B cell (primary cell): ENCODE measurements around the gene LIN37. TPM values are rescaled to one million over a fixed set of nuclear protein-coding genes. Genes with fewer than 3 reads are reported as not detected.

Experiments used
- ATAC-seq: fragments of 200-7000 bp; cut with Tn5 transposase; one replicate; pipeline ENCODE4 v1.10.0; 2021; ENCODE audit warnings: low read depth, mild to moderate bottlenecking, moderate number of reproducible peaks, moderate library complexity
- CTCF ChIA-PET: fragments of 350-600 bp; sonication (Branson Sonifier 250); formaldehyde crosslinking; loops from one replicate; lab custom pipeline; 2021; ENCODE audit warnings: antibody characterized with exemption, inconsistent platforms; lab: Charles Lee
- POLR2A ChIA-PET: fragments of 350-600 bp; sonication (Branson Sonifier 250); formaldehyde crosslinking; loops from one replicate; lab custom pipeline; 2021; ENCODE audit warnings: antibody characterized with exemption; lab: Charles Lee
- DNase-seq: peaks from one replicate; pipeline ENCODE4 v3.0.0; 2013
- H2AFZ ChIP-seq: 2 replicates; pipeline ENCODE4 v1.6.1; 2012; ENCODE audit warnings: mild to moderate bottlenecking, low read depth, low read length; ENCODE audit not compliant: insufficient read depth, poor library complexity, severe bottlenecking
- H3K27ac ChIP-seq, 2 donors: 1 replicate in 1 of 2; 2 replicates in 1 of 2; pipeline ENCODE4 v1.5.1; 2012 to 2013; ENCODE audit warnings: low read length in 2 of 2, mild to moderate bottlenecking in 2 of 2, moderate library complexity in 1 of 2
- H3K27me3 ChIP-seq, 4 experiments: fragments of 200-600 bp in 1 of 4; sonication (generic) in 1 of 4; replicated peaks in 1 of 4; 1 replicate in 2 of 4; 2 replicates in 2 of 4; pipeline versions ENCODE4 v1.6.1 to v1.7.0; 2013 to 2016; ENCODE audit warnings: low read length in 3 of 4, mild to moderate bottlenecking in 2 of 4, mixed read lengths in 1 of 4, moderate library complexity in 1 of 4; ENCODE audit not compliant: insufficient read depth in 4 of 4, control insufficient read depth in 3 of 4; ENCODE audit errors: control extremely low read depth in 1 of 4
- H3K36me3 ChIP-seq, 2 experiments: replicated peaks in 1 of 2; 1 replicate in 1 of 2; 2 replicates in 1 of 2; pipeline versions ENCODE4 v1.6.1 to v1.7.1; 2013; ENCODE audit warnings: low read length in 1 of 2; ENCODE audit not compliant: insufficient read depth in 2 of 2, control insufficient read depth in 1 of 2; ENCODE audit errors: control extremely low read depth in 1 of 2, extremely low read depth in 1 of 2
- H3K4me1 ChIP-seq, 2 donors: fragments of 200-600 bp in 1 of 2; sonication (generic) in 1 of 2; 1 replicate in 1 of 2; 2 replicates in 1 of 2; pipeline versions ENCODE4 v1.5.1 to v1.6.1; 2013 to 2017; ENCODE audit warnings: low read length in 2 of 2; ENCODE audit not compliant: control insufficient read depth in 2 of 2, insufficient read depth in 2 of 2
- H3K4me2 ChIP-seq: replicated peaks from 2 replicates; pipeline ENCODE3; 2012; ENCODE audit warnings: mild to moderate bottlenecking, low read depth, low read length; ENCODE audit not compliant: poor library complexity, severe bottlenecking
- H3K4me3 ChIP-seq, 5 experiments: fragments of 200-600 bp in 1 of 5; sonication (generic) in 1 of 5; 1 replicate in 3 of 5; 2 replicates in 2 of 5; pipeline versions ENCODE4 v1.5.1 to v1.7.0; 2011 to 2016; ENCODE audit warnings: low read length in 4 of 5, mild to moderate bottlenecking in 4 of 5, low read depth in 2 of 5, control low read depth in 1 of 5, moderate library complexity in 1 of 5; ENCODE audit not compliant: insufficient read depth in 1 of 5; ENCODE audit errors: control extremely low read depth in 1 of 5, extremely low read depth in 1 of 5
- H3K79me2 ChIP-seq: fragments of 200-600 bp; sonication (generic); one replicate; pipeline ENCODE4 v1.6.0; 2016; ENCODE audit warnings: low read length; ENCODE audit not compliant: control insufficient read depth, insufficient read depth
- H3K9ac ChIP-seq: fragments of 200-600 bp; sonication (generic); 2 replicates; pipeline ENCODE4 v1.6.1; 2017; ENCODE audit warnings: mild to moderate bottlenecking, low read length, moderate library complexity
- H3K9me3 ChIP-seq, 3 donors: one replicate each; pipeline versions ENCODE4 v1.6.1 to v1.7.1; 2013; ENCODE audit warnings: low read length in 2 of 3; ENCODE audit not compliant: control insufficient read depth in 2 of 3, insufficient read depth in 1 of 3; ENCODE audit errors: control extremely low read depth in 1 of 3
- H4K20me1 ChIP-seq: 2 replicates; pipeline ENCODE4 v1.6.0; 2012; ENCODE audit warnings: mild to moderate bottlenecking, low read length; ENCODE audit not compliant: insufficient read depth, control insufficient read depth, poor library complexity, severe bottlenecking
- H3K27ac Mint-ChIP-seq: one replicate; pipeline ENCODE4 v1.8.0; 2021; ENCODE audit warnings: mixed read lengths
- H3K27me3 Mint-ChIP-seq: one replicate; pipeline ENCODE4 v1.8.0; 2021; ENCODE audit warnings: mixed read lengths
- H3K4me1 Mint-ChIP-seq: one replicate; pipeline ENCODE4 v1.8.0; 2021; ENCODE audit warnings: mixed read lengths
- H3K4me3 Mint-ChIP-seq: one replicate; pipeline ENCODE4 v1.8.0; 2021; ENCODE audit warnings: mixed read lengths
- H3K9me3 Mint-ChIP-seq: one replicate; pipeline ENCODE4 v1.8.0; 2022; ENCODE audit warnings: mixed read lengths; ENCODE audit not compliant: insufficient read depth
- EZH2 ChIP-seq: IDR thresholded peaks from 2 replicates; pipeline ENCODE4 v1.6.1; 2012; ENCODE audit warnings: borderline replicate concordance, low read depth, mild to moderate bottlenecking, moderate library complexity, low read length; ENCODE audit not compliant: insufficient read depth, poor library complexity, severe bottlenecking
- WGBS: methylation state at CpG from one replicate; pipeline ENCODE4 v1.1.5; 2013; ENCODE audit warnings: missing lambda C conversion rate; ENCODE audit not compliant: insufficient coverage; 5-methylcytosine and 5-hydroxymethylcytosine counted together
- intact Hi-C: fragments of 100-400 bp; cut with micrococcal nuclease; formaldehyde crosslinking; loops from one replicate; pipeline ENCODE4 v1.10.0; 2022
- polyA plus RNA-seq: library from polyadenylated mRNA; depleted of rRNA; stranded (reverse); fragments of >200 nt; gene quantifications from 2 replicates; pipeline ENCODE4 v1.2.3, GENCODE V29; 2012
- total RNA-seq, 2 donors: library from RNA; stranded (reverse); fragments of 120-200 nt in 1 of 2; gene quantifications; 1 replicate in 1 of 2; 2 replicates in 1 of 2; pipeline versions ENCODE4 v1.2.3 to v1.2.4, GENCODE V29; 2013 to 2022
- TF ChIP-seq, protein P1 (sequence below): fragments of 200-600 bp; IDR thresholded peaks from one replicate; pipeline ENCODE4 v1.8.0; 2022; ENCODE audit warnings: antibody characterized with exemption, mild to moderate bottlenecking

Gene LIN37
- total and polyA plus RNA-seq, 2 donors (not counting 1 experiment from before 2014, with no cell fraction given), result 22.3 to 64.1 TPM

- Histone ChIP-seq H3K27ac (no peak overlapping the region), H4K20me1 (peaks cover 55% of the 10 kb centered on the region), H3K9ac (no peak overlapping the region), H3K4me2 (no peak overlapping the region), H2AFZ (no peak overlapping the region), H3K27me3 (no peaks in the 10 kb centered on the region), H3K9me3 (no peaks in the 10 kb centered on the region), H3K4me3 (no peak overlapping the region), H3K36me3 (peaks cover 2 to 80% of the 10 kb centered on the region in 2 experiments), H3K79me2 (peaks cover 34% of the 10 kb centered on the region), H3K4me1 (peaks cover 12 to 22% of the 10 kb centered on the region in 2 donors)
- Mint-ChIP-seq H3K27ac (no peak overlapping the region), H3K4me3 (no peak overlapping the region), H3K9me3 (no peaks in the 10 kb centered on the region), H3K27me3 (no peaks in the 10 kb centered on the region), H3K4me1 (peaks cover 28% of the 10 kb centered on the region)
- ATAC-seq (no peak), DNase-seq (no peak)
- no peak for TF ChIP-seq EZH2
- ChIA-PET CTCF (interaction anchor here (0.5 kb wide), 1 partner anchor 47 kb away, joined by 3 read pairs; no protein-coding TSS in a partner anchor), POLR2A (no interaction called here)
- intact Hi-C loops, result no loop called here
- WGBS, result 87% methylated on average over 5 of the region's 5 CpGs
Observed at GRCh38 chr19:35734889-35735288, 13.5 kb upstream of the LIN37 start.

GRCh38 chr19:35736913-35737886 is 11.2 kb upstream of the LIN37 start:
- WGBS, result 83% methylated on average over 18 of the region's 22 CpGs
- H3K4me1 Mint-ChIP-seq, result peaks cover 40% of the 10 kb centered on the region

More at GRCh38 chr19:35736913-35737886, 11.2 kb upstream of the LIN37 start:
- H3K79me2 ChIP-seq, result peaks cover 37% of the 10 kb centered on the region
- H3K27ac Mint-ChIP-seq, result peak overlapping the region; percentile 85
- POLR2A ChIA-PET, result no interaction called here
- peak overlapping the region; percentile 52 to 62 for H3K27ac ChIP-seq
- H3K4me1 ChIP-seq, result peaks cover 14 to 39% of the 10 kb centered on the region in 2 donors
- DNase-seq (peak; percentile 53), ATAC-seq (no peak)
- intact Hi-C loops, result no loop called here
- no peaks in the 10 kb centered on the region for H3K27me3 Mint-ChIP-seq
- H3K9me3 Mint-ChIP-seq, result no peaks in the 10 kb centered on the region
- no peak overlapping the region for H3K4me3 ChIP-seq
- H3K36me3 ChIP-seq, result peaks cover 0 to 58% of the 10 kb centered on the region in 2 experiments
- H3K9ac ChIP-seq, result no peak overlapping the region
- no peak overlapping the region for H3K4me2 ChIP-seq
- H3K27me3 ChIP-seq, result no peaks in the 10 kb centered on the region
- peak overlapping the region; percentile 16 for H3K4me3 Mint-ChIP-seq
- CTCF ChIA-PET, result interaction anchor here (0.6 to 1.5 kb wide), 4 partner anchors 19 to 49 kb away, joined by 3 read pairs; no protein-coding TSS in a partner anchor
- peaks cover 43% of the 10 kb centered on the region for H4K20me1 ChIP-seq
- H2AFZ ChIP-seq, result no peak overlapping the region
- H3K9me3 ChIP-seq, result no peaks in the 10 kb centered on the region
- TF ChIP-seq, protein P1, sequence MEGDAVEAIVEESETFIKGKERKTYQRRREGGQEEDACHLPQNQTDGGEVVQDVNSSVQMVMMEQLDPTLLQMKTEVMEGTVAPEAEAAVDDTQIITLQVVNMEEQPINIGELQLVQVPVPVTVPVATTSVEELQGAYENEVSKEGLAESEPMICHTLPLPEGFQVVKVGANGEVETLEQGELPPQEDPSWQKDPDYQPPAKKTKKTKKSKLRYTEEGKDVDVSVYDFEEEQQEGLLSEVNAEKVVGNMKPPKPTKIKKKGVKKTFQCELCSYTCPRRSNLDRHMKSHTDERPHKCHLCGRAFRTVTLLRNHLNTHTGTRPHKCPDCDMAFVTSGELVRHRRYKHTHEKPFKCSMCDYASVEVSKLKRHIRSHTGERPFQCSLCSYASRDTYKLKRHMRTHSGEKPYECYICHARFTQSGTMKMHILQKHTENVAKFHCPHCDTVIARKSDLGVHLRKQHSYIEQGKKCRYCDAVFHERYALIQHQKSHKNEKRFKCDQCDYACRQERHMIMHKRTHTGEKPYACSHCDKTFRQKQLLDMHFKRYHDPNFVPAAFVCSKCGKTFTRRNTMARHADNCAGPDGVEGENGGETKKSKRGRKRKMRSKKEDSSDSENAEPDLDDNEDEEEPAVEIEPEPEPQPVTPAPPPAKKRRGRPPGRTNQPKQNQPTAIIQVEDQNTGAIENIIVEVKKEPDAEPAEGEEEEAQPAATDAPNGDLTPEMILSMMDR, result peak; percentile 20
- no peak for TF ChIP-seq EZH2
